Mammary epithelial cell (primary cell): Measurements from ENCODE around the gene TMEM270.

Experiments
- CTCF ChIP-seq, 2 donors: IDR thresholded peaks in 1 of 2; conservative IDR thresholded peaks in 1 of 2; 2 replicates each; pipeline ENCODE4 v1.5.1; 2011 to 2012; ENCODE audit warnings: inconsistent platforms in 2 of 2, low read length in 2 of 2, mild to moderate bottlenecking in 2 of 2, control low read depth in 1 of 2, low read depth in 1 of 2; ENCODE audit not compliant: insufficient read depth in 1 of 2; ENCODE audit errors: extremely low read depth in 1 of 2
- EZH2 ChIP-seq: IDR thresholded peaks from 2 replicates; pipeline ENCODE4 v1.6.1; 2012; ENCODE audit warnings: low read length, inconsistent platforms, borderline replicate concordance

GRCh38 chr7:73870041-73870492 lies 9.1 kb downstream of the TMEM270 start:
- TF ChIP-seq CTCF (conservative IDR thresholded peaks at IDR 0.05 in 1 of 2, IDR thresholded peaks at IDR 0.05 in 1 of 2; ENCODE audit: extremely low read depth in 1 of 2, insufficient read depth in 1 of 2, low read depth in 1 of 2, low read length in 2 of 2) (no peak), EZH2 (no peak)
